HG02973 (cell line): ENCODE data around the gene MTFP1.
"Not testable (repeated sequence)": the region's sequence is repeated elsewhere in the genome, so short reads cannot be mapped to it uniquely, and the experiment has no call there.

Experiments
- ATAC-seq: cut with Tn5 transposase; IDR thresholded peaks from one replicate; pipeline ENCODE4 v1.9.1; 2021; ENCODE audit warnings: moderate library complexity; ENCODE audit not compliant: unreplicated experiment

The MTFP1 gene

GRCh38 chr22:30425327-30425615 is 297 bp upstream of the MTFP1 start:
- ATAC-seq = no peak

- ATAC-seq = no peak
Observed at GRCh38 chr22:30426388-30427353, 1.1 kb downstream of the MTFP1 start.

DNA sequence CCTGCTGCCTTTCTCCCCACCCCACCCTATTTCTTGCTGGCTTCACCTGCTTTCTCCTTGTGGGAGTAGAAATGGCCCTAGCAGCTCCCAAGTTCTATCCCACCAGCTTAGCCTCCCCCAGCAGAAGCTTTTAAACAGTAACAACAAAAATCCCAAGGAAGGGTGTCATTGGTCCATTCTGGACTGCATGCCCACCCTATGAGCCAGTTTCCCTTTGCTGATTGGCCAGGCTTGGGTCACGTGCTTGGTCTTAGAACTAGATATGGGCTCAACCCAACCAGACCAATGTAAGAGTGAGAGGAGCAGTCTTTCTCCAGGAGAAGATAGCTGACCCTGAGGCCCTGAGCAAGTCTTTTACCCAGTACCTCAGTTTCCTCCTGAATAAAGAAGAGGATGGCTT is 2.3 kb downstream of the MTFP1 start:
- ATAC-seq = no peak

GRCh38 chr22:30429887-30430286 is 4.3 kb downstream of the MTFP1 start:
- no peak for ATAC-seq

- no peak for ATAC-seq
Observed at GRCh38 chr22:30430933-30431332, 5.4 kb downstream of the MTFP1 start.

GRCh38 chr22:30432096-30432495 is 6.5 kb downstream of the MTFP1 start:
- no peak for ATAC-seq

GRCh38 chr22:30432520-30432919 is 7.0 kb downstream of the MTFP1 start:
- ATAC-seq = no peak

DNA sequence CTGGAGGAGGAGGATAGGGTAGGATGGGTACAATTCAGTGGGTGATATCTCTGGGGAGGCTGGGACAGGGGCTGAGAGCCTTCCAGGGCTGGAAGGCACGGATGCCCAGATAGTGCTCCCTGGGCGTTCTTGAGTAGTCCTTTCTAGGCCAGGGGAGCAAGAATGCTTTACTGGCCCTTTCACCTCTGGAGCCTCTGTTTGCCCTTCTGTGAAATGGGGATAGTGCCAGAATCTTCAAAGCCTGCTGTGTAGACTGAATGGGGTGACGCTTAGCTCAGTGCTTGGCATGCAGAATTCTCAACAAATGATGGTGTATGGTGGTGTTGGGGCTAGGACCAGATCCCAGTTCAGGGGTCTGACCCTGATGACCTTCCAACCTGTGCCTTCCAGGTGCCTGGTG is 7.7 kb downstream of the MTFP1 start:
- ATAC-seq = no peak

GRCh38 chr22:30433773-30434172 is 8.2 kb downstream of the MTFP1 start:
- ATAC-seq = no peak

DNA sequence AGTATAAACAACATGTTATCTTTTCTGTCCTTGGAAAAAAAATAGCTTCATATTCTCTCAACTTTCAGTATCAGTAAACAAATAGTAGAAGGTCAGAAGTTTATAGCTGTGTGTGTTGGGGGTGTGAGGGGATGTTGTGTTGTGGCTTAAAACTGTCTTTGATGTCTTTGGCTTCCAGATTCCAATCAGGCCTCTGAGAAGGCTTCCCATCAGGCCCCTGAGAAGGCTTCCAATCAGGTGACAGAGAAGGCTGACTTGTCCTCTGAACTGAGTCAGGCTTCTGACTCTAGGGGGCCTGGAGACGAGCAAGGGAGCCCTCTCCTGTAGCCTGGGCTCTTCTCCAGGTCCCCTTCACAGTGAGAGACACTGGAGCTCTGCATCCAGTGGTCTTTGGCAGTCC is 9.3 kb downstream of the MTFP1 start:
- ATAC-seq = no peak

- no peak for ATAC-seq
Observed at GRCh38 chr22:30435674-30436126, 10.1 kb downstream of the MTFP1 start.

- ATAC-seq = no peak
Observed at GRCh38 chr22:30436196-30436595, 10.6 kb downstream of the MTFP1 start.

GRCh38 chr22:30438559-30438958 is 13.0 kb downstream of the MTFP1 start:
- no peak for ATAC-seq

GRCh38 chr22:30439226-30439625 is 13.7 kb downstream of the MTFP1 start:
- ATAC-seq = no peak

- no peak for ATAC-seq
Observed at GRCh38 chr22:30439836-30440235, 14.3 kb downstream of the MTFP1 start.

DNA sequence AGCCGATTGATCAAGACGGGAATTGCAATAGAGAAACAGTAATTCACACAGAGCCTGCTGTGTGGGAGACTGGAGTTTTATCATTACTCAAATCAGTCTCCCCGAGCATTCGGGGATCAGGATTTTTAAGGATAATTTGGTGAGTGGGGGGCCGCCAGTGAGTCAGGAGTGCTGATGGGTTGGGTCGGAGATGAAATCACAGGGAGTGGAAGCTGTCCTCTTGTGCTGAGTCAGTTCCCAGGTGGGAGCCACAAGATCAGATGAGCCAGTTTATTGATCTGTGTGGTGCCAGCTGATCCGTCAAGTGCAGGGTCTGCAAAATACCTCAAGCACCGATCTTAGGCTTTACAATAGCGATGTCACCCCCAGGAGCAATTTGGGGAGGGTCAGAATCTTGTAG is 15.5 kb downstream of the MTFP1 start:
- no peak for ATAC-seq

DNA sequence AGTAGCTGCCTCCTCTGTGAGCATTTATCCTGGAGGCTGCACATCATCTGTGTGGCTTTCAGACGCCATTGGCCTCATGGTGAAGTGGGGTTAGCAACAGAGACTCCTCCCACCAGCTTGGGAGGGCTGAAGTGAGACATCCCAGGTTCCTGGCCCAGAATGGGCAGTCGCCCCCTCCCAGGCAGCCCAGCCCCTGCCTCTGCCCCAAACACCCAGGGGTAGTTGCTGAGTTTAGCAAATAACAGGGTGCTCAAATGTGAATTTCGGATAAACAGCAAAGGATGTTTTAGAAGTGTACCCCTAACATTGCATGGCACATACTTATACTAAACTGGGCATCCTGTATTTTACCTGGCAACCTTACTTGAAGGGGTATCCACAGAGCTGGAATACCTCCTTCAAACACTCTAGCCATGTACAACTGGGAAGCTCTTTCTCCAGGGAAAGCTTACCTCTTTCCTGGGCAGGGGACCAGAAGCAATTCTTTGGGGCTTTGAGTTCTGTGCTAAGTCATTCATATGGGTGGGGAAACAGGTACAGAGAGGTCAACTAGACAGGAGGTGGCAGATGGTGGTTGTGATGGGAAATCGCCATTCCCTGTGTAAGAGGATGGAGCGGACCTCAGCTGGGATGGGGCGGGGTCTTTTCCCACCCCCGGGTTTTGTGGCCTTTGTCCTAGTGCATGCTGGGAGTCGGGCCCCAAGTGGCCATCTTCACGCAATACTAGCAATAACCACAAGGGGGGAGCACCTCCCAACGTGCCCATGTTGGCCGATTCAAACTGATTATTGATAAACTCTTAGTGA is 19.3 kb downstream of the MTFP1 start:
- ATAC-seq = no peak

GRCh38 chr22:30445438-30446145 is 20.0 kb downstream of the MTFP1 start:
- no peak for ATAC-seq

DNA sequence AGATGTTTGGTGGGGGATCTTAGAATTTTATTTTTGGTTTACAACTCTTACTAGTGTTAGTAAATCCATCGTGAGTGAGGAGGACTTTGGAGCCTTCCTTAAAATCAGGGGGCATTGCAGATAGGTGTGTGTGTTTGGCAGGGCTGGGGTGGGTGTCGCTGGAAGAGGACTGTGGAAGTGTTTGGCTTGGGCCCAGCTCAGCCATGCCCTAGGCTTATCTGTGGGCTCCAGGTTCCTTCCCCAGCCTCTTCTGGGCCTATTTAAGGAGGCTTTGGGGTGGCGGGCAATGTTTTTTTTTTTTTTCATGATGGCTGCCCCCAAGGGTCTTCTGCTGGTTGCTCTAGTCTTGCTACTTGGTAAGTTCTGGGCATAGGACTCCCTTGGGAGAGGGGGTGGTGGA is 22.1 kb downstream of the MTFP1 start:
- no peak for ATAC-seq

DNA sequence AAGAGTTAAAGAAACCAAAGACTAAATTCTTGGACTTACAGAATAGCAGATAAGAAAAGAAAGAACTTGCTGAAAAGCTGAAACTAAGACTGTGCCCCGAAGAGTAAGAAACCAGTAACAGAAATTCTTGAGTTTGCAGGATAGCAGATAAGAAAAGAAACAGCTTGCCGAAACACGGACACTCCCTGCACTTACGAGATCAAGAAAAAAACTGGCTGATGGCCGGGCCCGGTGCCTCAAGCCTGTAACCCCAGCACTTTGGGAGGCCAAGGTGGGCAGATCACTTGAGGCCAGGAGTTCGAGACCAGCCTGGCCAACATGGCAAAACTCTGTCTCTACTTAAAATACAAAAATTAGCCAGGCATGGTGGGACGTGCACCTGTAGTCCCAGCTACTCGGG is 25.9 kb downstream of the MTFP1 start:
- not testable (repeated sequence) for ATAC-seq

- no peak for ATAC-seq
Observed at GRCh38 chr22:30452861-30453260, 27.3 kb downstream of the MTFP1 start.
